ENCODE results near the gene AGTRAP. TPM values are rescaled to one million over a fixed set of nuclear protein-coding genes. Genes with fewer than 3 reads are reported as not detected.

AGTRAP gene
- total and polyA plus RNA-seq, 5 experiments from 2014 or later: 16.7 to 106 (median 57.3) TPM

GRCh38 chr1:11741482-11741881 is 5.5 kb downstream of the AGTRAP start:
- no peak for ATAC-seq
- peaks cover 48 to 71% (median 69%) of the 10 kb centered on the region in 4 donors for H3K4me1 Mint-ChIP-seq
- H3K4me3 Mint-ChIP-seq: peak overlapping the region in 8 of 10 donors; percentile 50 to 81 (median 62)
- POLR2A ChIA-PET: interaction anchor here (0.5 to 1.8 kb wide), 4 partner anchors 22 to 682 kb away, joined by 3 to 7 read pairs (median 3); partner anchors contain the start of genes FBXO6 and SRM
- no peak for DNase-seq
- H3K36me3 Mint-ChIP-seq: peaks cover 0 to 15% (median 14%) of the 10 kb centered on the region in 3 donors
- peak overlapping the region in 3 of 10 donors; percentile 27 to 41 (median 34) for H3K27ac Mint-ChIP-seq
- no peaks in the 10 kb centered on the region for H3K27me3 Mint-ChIP-seq
- no peaks in the 10 kb centered on the region for H3K9me3 Mint-ChIP-seq

DNA sequence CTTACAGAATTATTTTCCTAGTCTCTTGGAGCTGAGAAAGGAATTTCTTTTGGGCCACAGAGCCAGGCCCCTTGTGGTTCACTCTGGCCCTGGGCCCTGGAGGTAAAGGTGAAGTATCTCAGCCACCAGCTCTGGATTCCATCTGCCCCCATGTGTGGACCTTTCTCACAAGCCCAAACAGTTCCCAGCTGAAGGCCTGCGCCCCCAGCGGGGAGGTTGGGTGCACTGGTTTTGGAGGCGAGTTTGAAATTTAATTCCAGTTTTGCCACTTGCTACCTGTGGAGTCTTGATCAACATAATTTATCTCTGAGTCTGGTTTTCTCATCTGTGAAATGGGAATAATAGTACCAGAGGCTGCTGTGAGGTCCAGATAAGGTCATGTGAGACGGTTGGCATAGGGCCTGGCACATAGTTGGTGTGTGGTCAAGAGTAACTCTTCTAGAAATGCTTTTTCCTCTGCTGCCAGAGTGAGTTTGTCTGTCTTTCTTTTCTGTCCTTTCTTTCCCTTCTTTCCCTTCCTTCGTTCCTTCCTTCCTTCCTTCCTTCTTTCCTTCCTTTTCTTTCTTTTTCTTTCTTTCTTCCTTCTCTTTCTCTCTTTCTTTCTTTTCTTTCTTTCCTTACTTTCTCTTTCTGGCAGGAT is 6.1 kb downstream of the AGTRAP start:
- peaks cover 0 to 19% (median 19%) of the 10 kb centered on the region in 3 donors for H3K36me3 Mint-ChIP-seq
- H3K27ac Mint-ChIP-seq: peak overlapping the region in 3 of 10 donors; percentile 18 to 95 (median 63)
- H3K27me3 Mint-ChIP-seq: no peaks in the 10 kb centered on the region
- no peak for ATAC-seq
- POLR2A ChIA-PET: interaction anchor here (1.2 to 1.8 kb wide), 2 partner anchors 23 to 682 kb away, joined by 3 to 7 read pairs; partner anchors contain the start of gene SRM
- H3K9me3 Mint-ChIP-seq: no peaks in the 10 kb centered on the region
- peaks cover 49 to 72% (median 67%) of the 10 kb centered on the region in 4 donors for H3K4me1 Mint-ChIP-seq
- DNase-seq: no peak
- H3K4me3 Mint-ChIP-seq: peak overlapping the region in 8 of 10 donors; percentile 13 to 77 (median 60)

- Mint-ChIP-seq H3K36me3 (peaks cover 0 to 28% (median 19%) of the 10 kb centered on the region in 3 donors), H3K4me3 (peak overlapping the region in 1 of 10 donors; percentile 27), H3K27me3 (no peaks in the 10 kb centered on the region), H3K27ac (peak overlapping the region in 2 of 10 donors; percentile 7 to 14), H3K9me3 (no peaks in the 10 kb centered on the region), H3K4me1 (peaks cover 40 to 58% (median 51%) of the 10 kb centered on the region in 4 donors)
- DNase-seq (no peak), ATAC-seq (no peak)
- POLR2A ChIA-PET: interaction anchor here (0.8 kb wide), 1 partner anchor 25 kb away, joined by 3 read pairs; no protein-coding TSS in a partner anchor
Measured at GRCh38 chr1:11744287-11744686, 8.4 kb downstream of the AGTRAP start.

DNA sequence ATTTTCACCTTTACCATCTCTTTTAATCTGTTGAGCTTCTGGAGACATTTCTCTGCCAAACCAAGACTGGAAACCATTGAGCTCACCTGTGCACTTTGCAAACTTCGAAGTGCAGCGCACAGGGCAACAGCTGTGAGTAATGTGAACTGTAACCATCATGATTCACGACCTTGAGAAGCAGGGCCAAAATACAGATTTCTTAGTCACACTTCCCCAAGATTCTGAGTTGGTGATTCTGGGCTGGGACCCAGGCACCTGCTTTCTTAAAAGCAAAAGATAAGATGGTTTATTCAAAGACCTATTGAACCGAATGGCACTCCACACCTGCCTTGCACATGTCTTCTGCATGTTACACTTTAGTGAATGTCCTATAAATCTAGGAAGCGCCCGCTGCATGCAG is 10.2 kb downstream of the AGTRAP start:
- no peak for ATAC-seq
- H3K27me3 Mint-ChIP-seq: no peaks in the 10 kb centered on the region
- peaks cover 27 to 44% (median 35%) of the 10 kb centered on the region in 4 donors for H3K4me1 Mint-ChIP-seq
- H3K9me3 Mint-ChIP-seq: no peaks in the 10 kb centered on the region
- H3K4me3 Mint-ChIP-seq: no peak overlapping the region
- no peak for DNase-seq
- H3K27ac Mint-ChIP-seq: no peak overlapping the region
- POLR2A ChIA-PET: no interaction called here
- peaks cover 0 to 28% (median 22%) of the 10 kb centered on the region in 3 donors for H3K36me3 Mint-ChIP-seq

DNA sequence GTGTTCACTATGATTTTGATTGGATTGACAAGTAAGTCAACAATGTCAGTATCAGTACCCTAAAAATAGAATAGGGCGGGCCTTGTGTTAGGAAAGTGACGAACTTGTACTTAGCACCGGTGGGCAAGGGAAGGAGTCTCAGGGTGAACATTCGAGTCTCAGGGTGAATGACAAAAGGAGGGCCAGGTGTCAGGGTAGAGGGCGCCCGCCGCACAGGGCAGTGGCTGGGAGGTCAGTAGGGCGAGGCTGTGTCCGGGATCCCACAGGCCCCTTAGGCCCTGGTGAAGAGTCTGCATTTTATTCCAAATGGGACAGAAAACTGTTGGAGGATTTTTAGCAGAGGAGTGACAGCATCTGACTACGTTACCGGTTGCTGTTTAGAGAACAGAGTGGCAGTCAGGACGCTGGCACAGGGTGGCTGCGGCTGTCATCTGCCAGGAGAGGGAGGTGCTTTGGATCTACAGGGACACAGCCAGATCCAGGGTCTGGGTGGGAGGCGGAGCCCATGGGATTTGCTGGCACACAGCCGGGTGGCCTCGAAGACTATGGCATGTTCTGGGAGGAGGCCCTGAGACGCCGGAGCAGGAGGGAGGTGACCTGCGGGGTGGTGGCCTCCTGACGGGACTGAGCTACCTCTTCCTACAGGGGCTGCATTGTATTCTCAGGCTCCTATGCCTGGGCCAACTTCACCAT is 11.0 kb downstream of the AGTRAP start:
- Mint-ChIP-seq H3K4me3 (no peak overlapping the region), H3K36me3 (peaks cover 0 to 28% (median 22%) of the 10 kb centered on the region in 3 donors), H3K4me1 (peaks cover 25 to 35% (median 26%) of the 10 kb centered on the region in 4 donors), H3K27ac (peak overlapping the region in 1 of 10 donors; percentile 36), H3K27me3 (no peaks in the 10 kb centered on the region), H3K9me3 (no peaks in the 10 kb centered on the region)
- POLR2A ChIA-PET: no interaction called here
- DNase-seq: no peak
- no peak for ATAC-seq

DNA sequence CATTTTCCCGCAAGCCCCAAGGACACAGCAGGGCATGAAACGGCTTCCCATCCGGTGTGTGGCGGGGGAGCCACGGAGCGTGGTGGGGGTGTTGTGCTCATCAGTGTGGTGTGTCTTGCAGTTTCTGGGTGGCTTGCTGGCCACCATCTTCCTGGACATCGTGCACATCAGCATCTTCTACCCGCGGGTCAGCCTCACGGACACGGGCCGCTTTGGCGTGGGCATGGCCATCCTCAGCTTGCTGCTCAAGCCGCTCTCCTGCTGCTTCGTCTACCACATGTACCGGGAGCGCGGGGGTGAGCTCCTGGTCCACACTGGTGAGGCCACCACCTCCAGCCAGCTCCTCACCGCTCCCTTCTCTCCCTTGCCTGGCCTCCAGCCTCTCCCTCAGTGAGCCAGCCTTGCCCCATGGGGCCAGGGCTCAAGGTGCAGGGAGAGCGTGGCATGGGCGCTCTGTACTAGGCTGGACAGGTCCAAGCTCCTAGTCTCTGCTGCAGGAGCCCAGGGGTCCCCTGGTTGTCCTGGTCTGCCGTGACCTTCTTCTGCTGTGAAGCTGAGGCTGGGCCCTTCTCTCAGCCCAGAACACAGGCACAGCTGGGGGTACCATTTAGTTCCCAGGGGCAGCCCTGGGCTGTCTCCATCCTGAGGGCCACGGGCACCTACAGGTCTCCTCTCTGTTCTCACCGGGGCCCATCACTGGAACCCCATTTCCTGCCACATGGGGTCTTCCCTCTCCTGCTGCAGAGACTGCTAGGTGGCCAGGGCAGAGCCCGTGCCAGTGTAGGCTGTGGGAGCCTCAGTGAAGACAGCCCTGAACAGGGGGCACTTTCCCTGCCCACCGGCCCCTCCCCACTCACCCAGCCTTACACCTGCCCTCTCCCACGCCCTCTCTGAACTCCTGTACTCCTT is 12.6 kb downstream of the AGTRAP start:
- H3K27me3 Mint-ChIP-seq: no peaks in the 10 kb centered on the region
- H3K4me3 Mint-ChIP-seq: peak overlapping the region in 3 of 10 donors; percentile 27 to 49 (median 31)
- DNase-seq (no peak), ATAC-seq (no peak)
- H3K9me3 Mint-ChIP-seq: no peaks in the 10 kb centered on the region
- POLR2A ChIA-PET: interaction anchor here (1.4 kb wide), 1 partner anchor 11 kb away, joined by 3 read pairs; no protein-coding TSS in a partner anchor
- H3K27ac Mint-ChIP-seq: peak overlapping the region in 6 of 10 donors; percentile 4 to 78 (median 60)
- H3K4me1 Mint-ChIP-seq: peaks cover 15 to 24% (median 23%) of the 10 kb centered on the region in 4 donors
- H3K36me3 Mint-ChIP-seq: peaks cover 0 to 28% (median 22%) of the 10 kb centered on the region in 3 donors

DNA sequence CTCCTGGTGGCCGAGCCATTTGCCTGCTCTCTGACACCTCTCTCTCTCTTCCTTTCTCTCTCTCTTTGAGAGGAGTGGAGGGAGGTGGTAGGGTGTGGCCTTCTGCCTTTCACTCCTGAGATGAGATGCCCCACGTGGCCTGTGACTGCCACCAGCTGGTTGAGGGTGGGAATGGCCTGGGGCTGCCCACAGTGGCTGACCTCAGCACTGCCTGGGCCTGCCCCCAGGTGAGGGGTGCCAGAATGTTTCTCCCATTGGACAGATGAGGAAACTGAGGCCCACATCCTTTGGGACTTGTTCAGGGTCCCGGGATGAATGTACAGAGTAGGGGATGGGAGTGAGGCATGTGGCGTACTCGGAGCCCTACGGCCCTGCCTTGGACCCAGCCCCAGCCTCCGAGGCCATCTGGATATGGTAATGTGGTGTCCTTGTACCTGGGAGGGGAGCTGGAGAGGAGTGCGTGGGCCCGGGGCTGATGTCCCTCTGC is 13.3 kb downstream of the AGTRAP start:
- Mint-ChIP-seq H3K4me1 (peaks cover 15 to 27% (median 23%) of the 10 kb centered on the region in 4 donors), H3K36me3 (peaks cover 0 to 28% (median 21%) of the 10 kb centered on the region in 3 donors), H3K4me3 (peak overlapping the region in 3 of 10 donors; percentile 27 to 49 (median 31)), H3K27me3 (no peaks in the 10 kb centered on the region), H3K9me3 (no peaks in the 10 kb centered on the region), H3K27ac (peak overlapping the region in 6 of 10 donors; percentile 4 to 78 (median 63))
- DNase-seq (peak in 6 of 10 donors; percentile 24 to 58 (median 43)), ATAC-seq (peak; percentile 36 to 65)
- POLR2A ChIA-PET: interaction anchor here (1.4 kb wide), 1 partner anchor 12 kb away, joined by 3 read pairs; no protein-coding TSS in a partner anchor

- POLR2A ChIA-PET: interaction anchor here (1.4 kb wide), 1 partner anchor 13 kb away, joined by 3 read pairs; no protein-coding TSS in a partner anchor
- DNase-seq (no peak), ATAC-seq (no peak)
- H3K4me3 Mint-ChIP-seq: no peak overlapping the region
- H3K4me1 Mint-ChIP-seq: peaks cover 12 to 25% (median 22%) of the 10 kb centered on the region in 4 donors
- H3K36me3 Mint-ChIP-seq: peaks cover 0 to 28% (median 18%) of the 10 kb centered on the region in 3 donors
- H3K9me3 Mint-ChIP-seq: no peaks in the 10 kb centered on the region
- no peak overlapping the region for H3K27ac Mint-ChIP-seq
- no peaks in the 10 kb centered on the region for H3K27me3 Mint-ChIP-seq
Measured at GRCh38 chr1:11749996-11750395, 14.1 kb downstream of the AGTRAP start.

DNA sequence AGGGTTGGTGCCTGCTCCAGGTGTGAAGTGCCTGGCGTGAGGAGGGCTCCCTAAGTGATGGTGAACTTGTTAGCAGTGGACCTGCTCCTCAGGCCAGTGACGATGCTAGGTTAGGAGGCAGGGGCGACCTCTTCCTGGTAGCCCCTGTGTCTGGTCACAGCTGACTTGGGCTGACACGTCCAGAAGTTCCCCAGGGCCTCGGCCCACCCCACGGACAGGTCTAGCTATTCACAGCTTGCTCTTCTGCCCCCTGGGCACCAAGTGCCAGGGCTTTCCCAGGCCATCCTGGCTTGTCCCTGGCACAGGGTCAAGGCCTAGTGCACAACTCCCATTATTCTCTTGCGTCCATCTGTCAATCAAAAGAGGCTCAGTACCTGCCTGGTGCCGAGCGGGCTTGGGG is 15.2 kb downstream of the AGTRAP start:
- ATAC-seq: no peak

GRCh38 chr1:11752359-11753088 is 16.6 kb downstream of the AGTRAP start:
- DNase-seq (no peak), ATAC-seq (peak in 1 of 2 donors; percentile 38)
- Mint-ChIP-seq H3K27me3 (peaks cover 0 to 1% (median 0%) of the 10 kb centered on the region in 5 donors), H3K9me3 (no peaks in the 10 kb centered on the region), H3K4me1 (peaks cover 6 to 18% (median 13%) of the 10 kb centered on the region in 4 donors), H3K36me3 (peaks cover 0 to 5% (median 2%) of the 10 kb centered on the region in 3 donors), H3K4me3 (peak overlapping the region in 1 of 10 donors; percentile 33), H3K27ac (peak overlapping the region in 6 of 10 donors; percentile 18 to 86 (median 72))
- POLR2A ChIA-PET: no interaction called here

More for the DNA sequence above, 15.2 kb downstream of the AGTRAP start:
- Mint-ChIP-seq H3K36me3 (peaks cover 0 to 17% (median 11%) of the 10 kb centered on the region in 3 donors), H3K27ac (no peak overlapping the region), H3K4me3 (no peak overlapping the region), H3K27me3 (no peaks in the 10 kb centered on the region), H3K4me1 (peaks cover 8 to 21% (median 18%) of the 10 kb centered on the region in 4 donors), H3K9me3 (no peaks in the 10 kb centered on the region)
- DNase-seq: no peak
- POLR2A ChIA-PET: no interaction called here

DNA sequence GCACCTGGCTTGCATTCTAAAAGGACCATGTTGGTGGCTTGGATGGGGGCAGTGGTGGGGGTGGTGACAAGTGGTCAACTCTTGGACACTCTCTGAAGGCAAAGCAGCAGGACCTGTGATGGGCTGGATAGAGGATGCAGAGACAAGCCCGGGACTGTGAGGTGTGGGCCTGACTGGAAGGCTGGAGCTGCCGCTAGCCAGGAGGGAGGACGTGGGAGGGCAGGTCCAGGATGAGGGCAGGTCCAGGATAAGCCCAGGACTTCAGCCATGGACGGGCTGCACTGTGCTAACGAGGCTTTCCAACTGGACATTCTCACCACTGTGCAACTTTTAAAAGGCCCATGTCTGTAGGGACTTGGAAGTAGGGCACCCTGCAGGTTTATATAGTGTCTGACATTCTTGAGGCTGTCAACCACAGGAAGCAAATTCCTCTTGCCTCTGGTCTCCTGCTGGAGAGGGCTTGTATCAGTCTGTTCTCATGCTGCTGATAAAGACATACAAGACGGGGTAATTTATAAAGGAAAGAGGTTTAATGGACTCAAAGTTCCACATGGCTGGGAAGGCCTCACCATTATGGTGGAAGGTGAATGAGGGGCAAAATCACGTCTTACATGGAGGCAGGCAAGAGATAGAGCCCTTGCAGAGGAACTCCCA is 17.7 kb downstream of the AGTRAP start:
- Mint-ChIP-seq H3K27me3 (peaks cover 0 to 1% (median 0%) of the 10 kb centered on the region in 5 donors), H3K9me3 (no peaks in the 10 kb centered on the region), H3K4me3 (no peak overlapping the region), H3K4me1 (peaks cover 6 to 18% (median 11%) of the 10 kb centered on the region in 4 donors), H3K27ac (peak overlapping the region in 5 of 10 donors; percentile 32 to 86 (median 41)), H3K36me3 (peaks cover 0 to 5% (median 2%) of the 10 kb centered on the region in 3 donors)
- no peak for DNase-seq
- ATAC-seq: no peak
- POLR2A ChIA-PET: no interaction called here
